Upper lobe of left lung (tissue), 6 donors: ENCODE data around the gene ZNF850. TPM values are rescaled to one million over a fixed set of nuclear protein-coding genes. Genes with fewer than 3 reads are reported as not detected.

ENCODE experiments used
- ATAC-seq, 2 donors: fragments of 200-7000 bp; cut with Tn5 transposase; one replicate each; pipeline ENCODE4 v1.9.1; 2022; ENCODE audit warnings: mild to moderate bottlenecking in 2 of 2, moderate library complexity in 2 of 2; ENCODE audit not compliant: low FRiP score in 2 of 2
- DNase-seq, 2 donors: peaks; one replicate each; pipeline ENCODE4 v3.0.0-alpha.2; 2019 to 2020
- H3K27ac ChIP-seq, 4 donors: fragments of 200-600 bp; sonication (generic); one replicate each; pipeline ENCODE4 v1.5.1; 2016 to 2019
- H3K27me3 ChIP-seq, 4 donors: fragments of 200-600 bp; sonication (generic); one replicate each; pipeline ENCODE4 v1.5.1; 2017 to 2019
- H3K36me3 ChIP-seq, 4 donors: fragments of 200-600 bp; sonication (generic); one replicate each; pipeline ENCODE4 v1.5.1; 2016 to 2019
- H3K4me1 ChIP-seq, 4 donors: fragments of 200-600 bp; sonication (generic); one replicate each; pipeline ENCODE4 v1.5.1; 2018 to 2019
- H3K4me3 ChIP-seq, 4 donors: fragments of 200-600 bp; sonication (generic); one replicate each; pipeline ENCODE4 v1.5.1; 2017 to 2019; ENCODE audit warnings: mild to moderate bottlenecking in 2 of 4, moderate library complexity in 1 of 4
- H3K9me3 ChIP-seq, 4 donors: fragments of 200-600 bp; sonication (generic); one replicate each; pipeline ENCODE4 v1.5.1; 2018 to 2019
- CTCF ChIP-seq, 6 experiments: fragments of 450-650 bp in 4 of 6; fragments of 200-600 bp in 2 of 6; sonication (generic) in 2 of 6; IDR thresholded peaks; one replicate each; pipeline ENCODE4 v1.5.1; 2016 to 2019; ENCODE audit warnings: antibody characterized with exemption in 6 of 6
- EP300 ChIP-seq, 4 donors: sonication (generic); formaldehyde crosslinking; IDR thresholded peaks; one replicate each; pipeline ENCODE4 v1.5.1; 2017; ENCODE audit warnings: antibody characterized with exemption in 4 of 4, control low read depth in 2 of 4
- POLR2A ChIP-seq, 4 donors: fragments of 450-650 bp; IDR thresholded peaks; one replicate each; pipeline ENCODE4 v1.5.1; 2016 to 2017; ENCODE audit warnings: antibody characterized with exemption in 4 of 4, mild to moderate bottlenecking in 2 of 4
- POLR2AphosphoS5 ChIP-seq, 2 donors: sonication (generic); formaldehyde crosslinking; IDR thresholded peaks; one replicate each; pipeline ENCODE4 v1.5.1; 2017; ENCODE audit warnings: antibody characterized with exemption in 2 of 2
- WGBS, 2 donors: methylation state at CpG; one replicate each; pipeline ENCODE4 v1.1.5; 2017 to 2018; 5-methylcytosine and 5-hydroxymethylcytosine counted together
- total RNA-seq, 6 donors: library from RNA; depleted of rRNA in 4 of 6; stranded (reverse); fragments of >200 nt in 4 of 6; gene quantifications; one replicate each; pipeline versions ENCODE4 v1.1.0 to v1.2.1, GENCODE V29; 2016 to 2021
- donor health status: DM: no; HTN: no; CAD: no; lungs with moderate emphysema.
- donor health status: DM: no; HTN: yes; CAD: no; lungs with severe emphysema.

Gene ZNF850
- total RNA-seq, 6 donors from 2014 or later, result 0.44 to 3.0 (median 1.2) TPM

- ATAC-seq (no peak), DNase-seq (no peak)
- Histone ChIP-seq H3K9me3 (peaks cover 0 to 39% (median 36%) of the 10 kb centered on the region in 4 donors), H3K4me3 (peak overlapping the region in 3 of 4 donors; percentile 63 to 74 (median 72)), H3K4me1 (peaks cover 7 to 19% (median 14%) of the 10 kb centered on the region in 4 donors), H3K36me3 (peaks cover 0 to 32% (median 14%) of the 10 kb centered on the region in 4 donors), H3K27me3 (no peaks in the 10 kb centered on the region), H3K27ac (peak overlapping the region in 1 of 4 donors; percentile 85)
- WGBS, 2 donors, result 57 to 64% methylated on average over 14 of the region's 14 CpGs
- TF ChIP-seq POLR2A (IDR thresholded peaks at IDR 0.05) (no peak), CTCF (IDR thresholded peaks at IDR 0.05) (no peak), EP300 (IDR thresholded peaks at IDR 0.05) (no peak), POLR2AphosphoS5 (IDR thresholded peaks at IDR 0.05) (no peak)
Observed at GRCh38 chr19:36665832-36666231, 106.8 kb downstream of the ZNF850 start.

Other genes starting within 250 kb of the ZNF850 start
- gene ZNF260, start 244.5 kb downstream of the ZNF850 start, total RNA-seq, result 10 to 100 TPM in 1 of 6 donors, 1 to 10 TPM in 5; 2.1 to 18.1 (median 5.9) TPM
- gene ZNF529, start 199.5 kb downstream of the ZNF850 start, total RNA-seq, result 10 to 100 TPM in 3 of 6 donors, 1 to 10 TPM in 3; 6.0 to 18.9 (median 10.0) TPM
- gene ZNF382, start 167.5 kb downstream of the ZNF850 start, total RNA-seq, result 1 to 10 TPM in 5 of 6 donors, under 1 TPM in 1; 0.78 to 5.7 (median 4.1) TPM
- 10 to 100 TPM in 1 of 6 donors, 1 to 10 TPM in 5; 4.2 to 17.4 (median 7.1) TPM for gene ZNF461, start 106.0 kb downstream of the ZNF850 start, total RNA-seq
- gene ZNF567, start 85.2 kb downstream of the ZNF850 start, total RNA-seq, result 10 to 100 TPM in 2 of 6 donors, 1 to 10 TPM in 4; 4.4 to 23.0 (median 6.1) TPM
- 1 to 10 TPM; 5.0 to 7.7 (median 5.7) TPM for gene ZNF790, start 65.6 kb upstream of the ZNF850 start, total RNA-seq
- 1 to 10 TPM; 4.8 to 8.3 (median 5.6) TPM for gene ZNF345, start 78.1 kb upstream of the ZNF850 start, total RNA-seq
- gene ZNF829, start 143.5 kb upstream of the ZNF850 start, total RNA-seq, result 1 to 10 TPM in 5 of 6 donors, under 1 TPM in 1; 1.00 to 5.2 (median 1.8) TPM
- gene ZNF568, start 143.5 kb upstream of the ZNF850 start, total RNA-seq, result 10 to 100 TPM in 2 of 6 donors, 1 to 10 TPM in 4; 4.8 to 12.3 (median 7.3) TPM